GM19351 (cell line): ENCODE measurements around the gene BOD1L1.

Experiments used
- ATAC-seq: cut with Tn5 transposase; IDR thresholded peaks from one replicate; pipeline ENCODE4 v1.9.1; 2021; ENCODE audit warnings: mild to moderate bottlenecking, moderate library complexity; ENCODE audit not compliant: unreplicated experiment

Gene BOD1L1

GRCh38 chr4:13527192-13527980 is 100.1 kb downstream of the BOD1L1 start:
- no peak for ATAC-seq

GRCh38 chr4:13526658-13527057 is 100.9 kb downstream of the BOD1L1 start:
- ATAC-seq, result no peak

- ATAC-seq, result no peak
Measured at GRCh38 chr4:13525606-13526281, 101.8 kb downstream of the BOD1L1 start.

- ATAC-seq, result no peak
Measured at GRCh38 chr4:13524504-13525243, 102.9 kb downstream of the BOD1L1 start.

- no peak for ATAC-seq
Measured at GRCh38 chr4:13523591-13524503, 103.7 kb downstream of the BOD1L1 start.

- no peak for ATAC-seq
Measured at GRCh38 chr4:13523105-13523477, 104.4 kb downstream of the BOD1L1 start.

- no peak for ATAC-seq
Measured at GRCh38 chr4:13522282-13523104, 105.0 kb downstream of the BOD1L1 start.

GRCh38 chr4:13521047-13521446 is 106.5 kb downstream of the BOD1L1 start:
- ATAC-seq, result no peak
